Measurements from ENCODE around the gene DOCK9.

GRCh38 chr13:99007414-99007986, 29.6 kb upstream of the DOCK9 start:
- TF ChIP-seq, protein P1, sequence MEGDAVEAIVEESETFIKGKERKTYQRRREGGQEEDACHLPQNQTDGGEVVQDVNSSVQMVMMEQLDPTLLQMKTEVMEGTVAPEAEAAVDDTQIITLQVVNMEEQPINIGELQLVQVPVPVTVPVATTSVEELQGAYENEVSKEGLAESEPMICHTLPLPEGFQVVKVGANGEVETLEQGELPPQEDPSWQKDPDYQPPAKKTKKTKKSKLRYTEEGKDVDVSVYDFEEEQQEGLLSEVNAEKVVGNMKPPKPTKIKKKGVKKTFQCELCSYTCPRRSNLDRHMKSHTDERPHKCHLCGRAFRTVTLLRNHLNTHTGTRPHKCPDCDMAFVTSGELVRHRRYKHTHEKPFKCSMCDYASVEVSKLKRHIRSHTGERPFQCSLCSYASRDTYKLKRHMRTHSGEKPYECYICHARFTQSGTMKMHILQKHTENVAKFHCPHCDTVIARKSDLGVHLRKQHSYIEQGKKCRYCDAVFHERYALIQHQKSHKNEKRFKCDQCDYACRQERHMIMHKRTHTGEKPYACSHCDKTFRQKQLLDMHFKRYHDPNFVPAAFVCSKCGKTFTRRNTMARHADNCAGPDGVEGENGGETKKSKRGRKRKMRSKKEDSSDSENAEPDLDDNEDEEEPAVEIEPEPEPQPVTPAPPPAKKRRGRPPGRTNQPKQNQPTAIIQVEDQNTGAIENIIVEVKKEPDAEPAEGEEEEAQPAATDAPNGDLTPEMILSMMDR (optimal IDR thresholded peaks at IDR 0.05 in 1 of 3, IDR thresholded peaks at IDR 0.05 in 1 of 3, conservative IDR thresholded peaks at IDR 0.05 in 1 of 3; ENCODE audit: extremely low read depth in 1 of 3, insufficient read depth in 2 of 3, low read length in 3 of 3), result no peak
- no peak for TF ChIP-seq EZH2 (IDR thresholded peaks at IDR 0.05; ENCODE audit: low read length)

Measured in keratinocyte (primary cell).